ENCODE results near the gene OR6J1. TPM values are rescaled to one million over a fixed set of nuclear protein-coding genes. Genes with fewer than 3 reads are reported as not detected.

Gene OR6J1
- total and polyA plus RNA-seq, 2 donors (not counting 1 experiment from before 2014, with no cell fraction given), result not detected

DNA sequence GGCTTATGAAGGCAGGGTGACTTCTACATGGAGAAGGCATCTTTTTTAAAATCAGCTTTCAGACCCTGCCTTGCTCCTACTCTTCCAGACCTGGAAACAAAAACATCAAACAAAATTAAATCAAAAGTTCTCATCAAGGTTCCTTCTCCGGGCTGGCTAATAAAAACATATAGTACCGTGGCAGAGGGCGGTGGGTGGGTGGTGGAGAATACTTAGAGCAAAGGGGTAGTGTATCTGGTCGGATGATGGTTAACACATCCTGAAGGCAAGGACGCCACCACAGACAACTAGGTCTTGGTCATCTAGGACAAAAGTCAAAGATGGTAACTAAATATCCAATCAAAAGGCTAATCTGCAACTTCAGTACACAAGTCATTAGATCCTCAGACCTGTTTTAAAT lies 56.9 kb downstream of the OR6J1 start:
- Histone ChIP-seq H3K4me2 (ENCODE audit: extremely low read depth, insufficient read depth, low read length) (peak overlapping the region; percentile 96), H3K9me3 (ENCODE audit: control insufficient read depth, insufficient read depth, low read depth, low read length) (no peaks in the 10 kb centered on the region), H3K27ac (ENCODE audit: insufficient read depth, low read length) (no peak overlapping the region), H3K4me1 (ENCODE audit: control insufficient read depth, extremely low read depth, insufficient read depth, low read length) (no peaks in the 10 kb centered on the region), H3K27me3 (ENCODE audit: control insufficient read depth, insufficient read depth, low read length) (no peaks in the 10 kb centered on the region), H4K20me1 (ENCODE audit: control insufficient read depth, extremely low read depth, insufficient read depth, low read length) (no peaks in the 10 kb centered on the region), H2AFZ (ENCODE audit: low read length) (no peak overlapping the region), H3K9ac (ENCODE audit: insufficient read depth, low read length) (no peak overlapping the region), H3K79me2 (ENCODE audit: control insufficient read depth, insufficient read depth, low read length) (peaks cover 62% of the 10 kb centered on the region), H3K4me3 (replicated peaks in 1 of 4; ENCODE audit: control extremely low read depth in 1 of 4, insufficient read depth in 1 of 4, low read depth in 3 of 4, low read length in 4 of 4) (peak overlapping the region in 2 of 4 experiments; percentile 20 to 72), H3K36me3 (ENCODE audit: control insufficient read depth, insufficient read depth, low read length) (no peaks in the 10 kb centered on the region)
- DNase-seq (ENCODE audit: low read depth in 2 of 2), result no peak
- TF ChIP-seq, protein P1, sequence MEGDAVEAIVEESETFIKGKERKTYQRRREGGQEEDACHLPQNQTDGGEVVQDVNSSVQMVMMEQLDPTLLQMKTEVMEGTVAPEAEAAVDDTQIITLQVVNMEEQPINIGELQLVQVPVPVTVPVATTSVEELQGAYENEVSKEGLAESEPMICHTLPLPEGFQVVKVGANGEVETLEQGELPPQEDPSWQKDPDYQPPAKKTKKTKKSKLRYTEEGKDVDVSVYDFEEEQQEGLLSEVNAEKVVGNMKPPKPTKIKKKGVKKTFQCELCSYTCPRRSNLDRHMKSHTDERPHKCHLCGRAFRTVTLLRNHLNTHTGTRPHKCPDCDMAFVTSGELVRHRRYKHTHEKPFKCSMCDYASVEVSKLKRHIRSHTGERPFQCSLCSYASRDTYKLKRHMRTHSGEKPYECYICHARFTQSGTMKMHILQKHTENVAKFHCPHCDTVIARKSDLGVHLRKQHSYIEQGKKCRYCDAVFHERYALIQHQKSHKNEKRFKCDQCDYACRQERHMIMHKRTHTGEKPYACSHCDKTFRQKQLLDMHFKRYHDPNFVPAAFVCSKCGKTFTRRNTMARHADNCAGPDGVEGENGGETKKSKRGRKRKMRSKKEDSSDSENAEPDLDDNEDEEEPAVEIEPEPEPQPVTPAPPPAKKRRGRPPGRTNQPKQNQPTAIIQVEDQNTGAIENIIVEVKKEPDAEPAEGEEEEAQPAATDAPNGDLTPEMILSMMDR (conservative IDR thresholded peaks at IDR 0.05 in 1 of 2, IDR thresholded peaks at IDR 0.05 in 1 of 2; ENCODE audit: low read depth in 1 of 2, low read length in 2 of 2), result no peak
- no peak for TF ChIP-seq EZH2 (IDR thresholded peaks at IDR 0.05; ENCODE audit: low read length, missing control alignments)

GRCh38 chr14:22583994-22584393 lies 60.2 kb downstream of the OR6J1 start:
- no peaks in the 10 kb centered on the region for H3K36me3 ChIP-seq (ENCODE audit: control insufficient read depth, insufficient read depth, low read length)
- DNase-seq (ENCODE audit: low read depth in 2 of 2), result no peak
- no peak overlapping the region for H3K27ac ChIP-seq (ENCODE audit: insufficient read depth, low read length)
- H3K79me2 ChIP-seq (ENCODE audit: control insufficient read depth, insufficient read depth, low read length), result peaks cover 75% of the 10 kb centered on the region
- H3K4me3 ChIP-seq (replicated peaks in 1 of 4; ENCODE audit: control extremely low read depth in 1 of 4, insufficient read depth in 1 of 4, low read depth in 3 of 4, low read length in 4 of 4), result no peak overlapping the region
- no peaks in the 10 kb centered on the region for H3K9me3 ChIP-seq (ENCODE audit: control insufficient read depth, insufficient read depth, low read depth, low read length)
- no peaks in the 10 kb centered on the region for H3K4me1 ChIP-seq (ENCODE audit: control insufficient read depth, extremely low read depth, insufficient read depth, low read length)
- H2AFZ ChIP-seq (ENCODE audit: low read length), result no peak overlapping the region
- TF ChIP-seq EZH2 (IDR thresholded peaks at IDR 0.05; ENCODE audit: low read length, missing control alignments), result no peak
- TF ChIP-seq, protein P1 (conservative IDR thresholded peaks at IDR 0.05 in 1 of 2, IDR thresholded peaks at IDR 0.05 in 1 of 2; ENCODE audit: low read depth in 1 of 2, low read length in 2 of 2), result no peak
- no peaks in the 10 kb centered on the region for H4K20me1 ChIP-seq (ENCODE audit: control insufficient read depth, extremely low read depth, insufficient read depth, low read length)
- no peaks in the 10 kb centered on the region for H3K27me3 ChIP-seq (ENCODE audit: control insufficient read depth, insufficient read depth, low read length)
- H3K9ac ChIP-seq (ENCODE audit: insufficient read depth, low read length), result no peak overlapping the region
- H3K4me2 ChIP-seq (ENCODE audit: extremely low read depth, insufficient read depth, low read length), result no peak overlapping the region

Other genes starting within 250 kb of the OR6J1 start
- gene DAD1, start 55.1 kb downstream of the OR6J1 start, total RNA-seq, result 235 and 249 TPM in 2 replicates
- 623 and 651 TPM in 2 replicates for gene DAD1, start 55.1 kb downstream of the OR6J1 start, polyA plus RNA-seq
- gene ABHD4, start 46.1 kb downstream of the OR6J1 start, total RNA-seq, result 20.5 and 40.0 TPM in 2 replicates
- gene ABHD4, start 46.1 kb downstream of the OR6J1 start, polyA plus RNA-seq, result 41.3 and 61.2 TPM in 2 replicates
- 66.5 and 67.2 TPM in 2 replicates for gene OXA1L, start 122.3 kb upstream of the OR6J1 start, total RNA-seq
- gene OXA1L, start 122.3 kb upstream of the OR6J1 start, polyA plus RNA-seq, result 141 and 159 TPM in 2 replicates
- gene SLC7A7, start 171.1 kb upstream of the OR6J1 start, total RNA-seq, result 5.1 and 6.3 TPM in 2 replicates
- gene SLC7A7, start 171.1 kb upstream of the OR6J1 start, polyA plus RNA-seq, result 7.1 and 9.5 TPM in 2 replicates
- 40.8 and 50.5 TPM in 2 replicates for gene MRPL52, start 185.5 kb upstream of the OR6J1 start, total RNA-seq
- gene MRPL52, start 185.5 kb upstream of the OR6J1 start, polyA plus RNA-seq, result 38.0 and 44.1 TPM in 2 replicates
- 346 and 375 TPM in 2 replicates for gene MMP14, start 192.2 kb upstream of the OR6J1 start, total RNA-seq
- gene MMP14, start 192.2 kb upstream of the OR6J1 start, polyA plus RNA-seq, result 393 and 397 TPM in 2 replicates
- 71.9 and 95.5 TPM in 2 replicates for gene LRP10, start 227.4 kb upstream of the OR6J1 start, total RNA-seq
- gene LRP10, start 227.4 kb upstream of the OR6J1 start, polyA plus RNA-seq, result 100 and 130 TPM in 2 replicates
- 0.17 and 0.26 TPM in 2 replicates for gene REM2, start 238.9 kb upstream of the OR6J1 start, total RNA-seq
- gene REM2, start 238.9 kb upstream of the OR6J1 start, polyA plus RNA-seq, result 0.02 and 0.06 TPM in 2 replicates